ENCODE measurements around the gene EPHB2. TPM values are rescaled to one million over a fixed set of nuclear protein-coding genes. Genes with fewer than 3 reads are reported as not detected.

The EPHB2 gene
- total RNA-seq, 1 donor from 2014 or later: 130 TPM

- peaks cover 24% of the 10 kb centered on the region for H3K4me1 Mint-ChIP-seq
- H3K36me3 Mint-ChIP-seq: peaks cover 9% of the 10 kb centered on the region
- no peak overlapping the region for H3K27ac Mint-ChIP-seq
- TF ChIP-seq CTCF (IDR thresholded peaks at IDR 0.05; ENCODE audit: unreplicated experiment): no peak
- no peak for DNase-seq (ENCODE audit: low spot score in 2 of 2, unreplicated experiment in 2 of 2)
- H3K27me3 Mint-ChIP-seq (ENCODE audit: low read depth): no peaks in the 10 kb centered on the region
- no peak overlapping the region for H3K4me3 Mint-ChIP-seq
- H3K9me3 Mint-ChIP-seq: no peaks in the 10 kb centered on the region
Observed at GRCh38 chr1:22796642-22797041, 86.0 kb downstream of the EPHB2 start.

GRCh38 chr1:22798083-22798482, 87.4 kb downstream of the EPHB2 start:
- Mint-ChIP-seq H3K27me3 (ENCODE audit: low read depth) (no peaks in the 10 kb centered on the region), H3K4me1 (peaks cover 13% of the 10 kb centered on the region), H3K4me3 (no peak overlapping the region), H3K36me3 (peaks cover 9% of the 10 kb centered on the region), H3K9me3 (no peaks in the 10 kb centered on the region), H3K27ac (no peak overlapping the region)
- TF ChIP-seq CTCF (IDR thresholded peaks at IDR 0.05; ENCODE audit: unreplicated experiment): no peak
- DNase-seq (ENCODE audit: low spot score in 2 of 2, unreplicated experiment in 2 of 2): no peak

GRCh38 chr1:22799971-22800370, 89.3 kb downstream of the EPHB2 start:
- peaks cover 21% of the 10 kb centered on the region for H3K4me1 Mint-ChIP-seq

DNA sequence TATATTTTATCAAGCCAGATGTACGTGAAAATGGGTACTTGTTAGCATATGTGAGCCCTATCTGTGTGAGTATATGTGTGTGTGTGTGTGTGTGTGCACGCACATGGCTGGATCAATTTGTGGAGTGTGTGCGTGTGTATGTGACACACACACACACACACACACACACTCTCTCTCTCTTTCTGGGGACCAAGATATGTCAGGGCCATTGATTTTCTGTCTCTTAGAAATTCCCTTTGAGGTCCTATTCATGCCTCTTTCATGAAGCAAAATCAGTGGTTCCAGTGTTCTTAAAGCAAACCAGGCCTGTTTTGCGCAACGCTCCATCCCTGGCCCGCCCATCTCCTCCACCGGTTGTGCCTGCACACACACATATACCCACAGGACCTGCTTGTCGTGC, 90.0 kb downstream of the EPHB2 start:
- no peaks in the 10 kb centered on the region for H3K27me3 Mint-ChIP-seq (ENCODE audit: low read depth)
- peaks cover 6% of the 10 kb centered on the region for H3K36me3 Mint-ChIP-seq
- no peak for TF ChIP-seq CTCF (IDR thresholded peaks at IDR 0.05; ENCODE audit: unreplicated experiment)
- H3K4me1 Mint-ChIP-seq: peaks cover 23% of the 10 kb centered on the region
- no peak overlapping the region for H3K4me3 Mint-ChIP-seq
- no peak overlapping the region for H3K27ac Mint-ChIP-seq
- no peak for DNase-seq (ENCODE audit: low spot score in 2 of 2, unreplicated experiment in 2 of 2)
- no peaks in the 10 kb centered on the region for H3K9me3 Mint-ChIP-seq

More at GRCh38 chr1:22799971-22800370, 89.3 kb downstream of the EPHB2 start:
- H3K4me3 Mint-ChIP-seq: no peak overlapping the region
- no peak overlapping the region for H3K27ac Mint-ChIP-seq
- H3K9me3 Mint-ChIP-seq: no peaks in the 10 kb centered on the region
- H3K27me3 Mint-ChIP-seq (ENCODE audit: low read depth): no peaks in the 10 kb centered on the region
- peaks cover 9% of the 10 kb centered on the region for H3K36me3 Mint-ChIP-seq
- TF ChIP-seq CTCF (IDR thresholded peaks at IDR 0.05; ENCODE audit: unreplicated experiment): no peak
- DNase-seq (ENCODE audit: low spot score in 2 of 2, unreplicated experiment in 2 of 2): no peak

- no peak for DNase-seq (ENCODE audit: low spot score in 2 of 2, unreplicated experiment in 2 of 2)
- H3K27me3 Mint-ChIP-seq (ENCODE audit: low read depth): no peaks in the 10 kb centered on the region
- no peak overlapping the region for H3K4me3 Mint-ChIP-seq
- H3K9me3 Mint-ChIP-seq: no peaks in the 10 kb centered on the region
- peaks cover 23% of the 10 kb centered on the region for H3K4me1 Mint-ChIP-seq
- TF ChIP-seq CTCF (IDR thresholded peaks at IDR 0.05; ENCODE audit: unreplicated experiment): no peak
- no peak overlapping the region for H3K27ac Mint-ChIP-seq
- H3K36me3 Mint-ChIP-seq: peaks cover 6% of the 10 kb centered on the region
Observed at GRCh38 chr1:22801347-22801746, 90.7 kb downstream of the EPHB2 start.

- DNase-seq (ENCODE audit: low spot score in 2 of 2, unreplicated experiment in 2 of 2): no peak
Observed at GRCh38 chr1:22801761-22802160, 91.1 kb downstream of the EPHB2 start.

More at GRCh38 chr1:22801761-22802160, 91.1 kb downstream of the EPHB2 start:
- no peak overlapping the region for H3K27ac Mint-ChIP-seq
- no peaks in the 10 kb centered on the region for H3K27me3 Mint-ChIP-seq (ENCODE audit: low read depth)
- TF ChIP-seq CTCF (IDR thresholded peaks at IDR 0.05; ENCODE audit: unreplicated experiment): no peak
- peaks cover 23% of the 10 kb centered on the region for H3K4me1 Mint-ChIP-seq
- no peak overlapping the region for H3K4me3 Mint-ChIP-seq
- H3K36me3 Mint-ChIP-seq: peaks cover 6% of the 10 kb centered on the region
- H3K9me3 Mint-ChIP-seq: no peaks in the 10 kb centered on the region
